GM23338 (cell line): ENCODE measurements around the gene MAPKBP1.

Experiments used
- CTCF ChIP-seq, 2 experiments: fragments of 200-600 bp in 1 of 2; sonication (generic) in 1 of 2; conservative IDR thresholded peaks; 2 replicates each; pipeline versions ENCODE4 v1.5.1 to v1.6.1; 2016 to 2017; ENCODE audit warnings: antibody characterized with exemption in 2 of 2, low read depth in 2 of 2, mild to moderate bottlenecking in 2 of 2, moderate library complexity in 1 of 2
- EZH2 ChIP-seq: fragments of 200-600 bp; sonication (generic); IDR thresholded peaks from one replicate; pipeline ENCODE4 v1.8.0; 2017; ENCODE audit warnings: antibody characterized with exemption, mild to moderate bottlenecking, low read depth; ENCODE audit not compliant: unreplicated experiment
- JUNB ChIP-seq: IDR thresholded peaks from one replicate; pipeline ENCODE4 v1.6.1; 2016; ENCODE audit warnings: antibody characterized with exemption; ENCODE audit not compliant: unreplicated experiment
- TF ChIP-seq, protein P1 (sequence below): IDR thresholded peaks from one replicate; pipeline ENCODE4 v1.6.1; 2018; ENCODE audit warnings: antibody characterized with exemption; ENCODE audit not compliant: unreplicated experiment

- TF ChIP-seq CTCF (conservative IDR thresholded peaks at IDR 0.05; ENCODE audit: low read depth in 2 of 2) (no peak), JUNB (no peak), EZH2 (no peak)
- TF ChIP-seq, protein P1, sequence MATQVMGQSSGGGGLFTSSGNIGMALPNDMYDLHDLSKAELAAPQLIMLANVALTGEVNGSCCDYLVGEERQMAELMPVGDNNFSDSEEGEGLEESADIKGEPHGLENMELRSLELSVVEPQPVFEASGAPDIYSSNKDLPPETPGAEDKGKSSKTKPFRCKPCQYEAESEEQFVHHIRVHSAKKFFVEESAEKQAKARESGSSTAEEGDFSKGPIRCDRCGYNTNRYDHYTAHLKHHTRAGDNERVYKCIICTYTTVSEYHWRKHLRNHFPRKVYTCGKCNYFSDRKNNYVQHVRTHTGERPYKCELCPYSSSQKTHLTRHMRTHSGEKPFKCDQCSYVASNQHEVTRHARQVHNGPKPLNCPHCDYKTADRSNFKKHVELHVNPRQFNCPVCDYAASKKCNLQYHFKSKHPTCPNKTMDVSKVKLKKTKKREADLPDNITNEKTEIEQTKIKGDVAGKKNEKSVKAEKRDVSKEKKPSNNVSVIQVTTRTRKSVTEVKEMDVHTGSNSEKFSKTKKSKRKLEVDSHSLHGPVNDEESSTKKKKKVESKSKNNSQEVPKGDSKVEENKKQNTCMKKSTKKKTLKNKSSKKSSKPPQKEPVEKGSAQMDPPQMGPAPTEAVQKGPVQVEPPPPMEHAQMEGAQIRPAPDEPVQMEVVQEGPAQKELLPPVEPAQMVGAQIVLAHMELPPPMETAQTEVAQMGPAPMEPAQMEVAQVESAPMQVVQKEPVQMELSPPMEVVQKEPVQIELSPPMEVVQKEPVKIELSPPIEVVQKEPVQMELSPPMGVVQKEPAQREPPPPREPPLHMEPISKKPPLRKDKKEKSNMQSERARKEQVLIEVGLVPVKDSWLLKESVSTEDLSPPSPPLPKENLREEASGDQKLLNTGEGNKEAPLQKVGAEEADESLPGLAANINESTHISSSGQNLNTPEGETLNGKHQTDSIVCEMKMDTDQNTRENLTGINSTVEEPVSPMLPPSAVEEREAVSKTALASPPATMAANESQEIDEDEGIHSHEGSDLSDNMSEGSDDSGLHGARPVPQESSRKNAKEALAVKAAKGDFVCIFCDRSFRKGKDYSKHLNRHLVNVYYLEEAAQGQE = no peak
These were observed 5.4 kb downstream of the MAPKBP1 start for GRCh38 chr15:41779662-41780157.
